Measurements from ENCODE around the gene PRKAR2A.
"Not testable (repeated sequence)": the region's sequence is repeated elsewhere in the genome, so short reads cannot be mapped to it uniquely, and the experiment has no call there.

The PRKAR2A gene

DNA sequence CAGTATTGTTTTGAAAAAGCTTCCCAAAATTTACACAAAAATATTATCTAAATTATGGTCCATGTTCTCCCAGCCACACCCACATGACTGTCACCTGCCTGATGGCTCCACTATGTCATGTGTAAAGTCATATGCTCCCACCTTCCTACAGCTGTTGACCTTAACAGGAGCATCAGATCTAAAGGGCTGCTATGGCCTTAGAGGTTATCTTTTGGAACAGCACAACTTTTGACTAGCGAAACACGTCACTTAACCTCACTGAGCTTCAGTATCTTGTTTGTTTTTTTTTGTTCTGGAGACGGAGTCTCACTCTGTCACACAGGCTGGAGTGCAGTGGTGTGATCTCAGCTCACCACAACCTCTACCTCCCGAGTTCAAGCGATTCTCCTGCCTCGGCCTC lies 64.4 kb downstream of the PRKAR2A start:
- CTCF ChIA-PET: interaction anchor here (0.5 kb wide), 1 partner anchor 665 kb away, joined by 4 read pairs; no protein-coding TSS in a partner anchor
- TF ChIP-seq ZBTB17 (tag by site-specific recombination; IDR thresholded peaks at IDR 0.05) (no peak), ZFP41 (tag by site-specific recombination; IDR thresholded peaks at IDR 0.05; ENCODE audit: borderline replicate concordance) (no peak), ZNF529 (tag by site-specific recombination; IDR thresholded peaks at IDR 0.05; ENCODE audit: insufficient replicate concordance) (no peak), ZFHX2 (tag by site-specific recombination; conservative IDR thresholded peaks at IDR 0.05) (no peak), ZFP3 (tag by site-specific recombination; IDR thresholded peaks at IDR 0.05; ENCODE audit: low read depth) (no peak), ZNF76 (tag by site-specific recombination; IDR thresholded peaks at IDR 0.05; ENCODE audit: borderline replicate concordance, low read depth) (no peak)
- Histone ChIP-seq H3K27ac (ENCODE audit: extremely low read depth, low read depth, low read length) (no peak overlapping the region), H3K4me1 (ENCODE audit: control insufficient read depth, insufficient read depth, low read length) (no peaks in the 10 kb centered on the region), H3K36me3 (ENCODE audit: control insufficient read depth in 2 of 2, insufficient read depth in 1 of 2, low read length in 2 of 2) (no peaks in the 10 kb centered on the region; a peak in 1 of 3 replicates), H3K9me3 (ENCODE audit: control insufficient read depth, insufficient read depth, low read depth, low read length) (no peaks in the 10 kb centered on the region), H3K4me3 (ENCODE audit: low read depth, low read length) (no peak overlapping the region)
- POLR2A ChIA-PET: interaction anchor here (0.6 kb wide), 1 partner anchor 92 kb away, joined by 3 read pairs; no protein-coding TSS in a partner anchor

- Histone ChIP-seq H3K36me3 (ENCODE audit: control insufficient read depth in 2 of 2, insufficient read depth in 1 of 2, low read length in 2 of 2) (no peaks in the 10 kb centered on the region; a peak in 1 of 3 replicates), H3K4me1 (ENCODE audit: control insufficient read depth, insufficient read depth, low read length) (no peaks in the 10 kb centered on the region), H3K4me3 (ENCODE audit: low read depth, low read length) (no peak overlapping the region), H3K27ac (ENCODE audit: extremely low read depth, low read depth, low read length) (no peak overlapping the region), H3K9me3 (ENCODE audit: control insufficient read depth, insufficient read depth, low read depth, low read length) (no peaks in the 10 kb centered on the region)
- ChIA-PET POLR2A (interaction anchor here (0.6 kb wide), 1 partner anchor 161 kb away, joined by 3 read pairs; no protein-coding TSS in a partner anchor), CTCF (no interaction called here)
- TF ChIP-seq YY1 (tag by site-specific recombination; IDR thresholded peaks at IDR 0.05) (no peak), ZNF701 (tag by site-specific recombination; IDR thresholded peaks at IDR 0.05) (no peak), ZNF776 (tag by site-specific recombination; IDR thresholded peaks at IDR 0.05; ENCODE audit: borderline replicate concordance) (no peak), ZNF513 (tag by site-specific recombination; IDR thresholded peaks at IDR 0.05) (no peak), ZNF292 (tag by site-specific recombination; IDR thresholded peaks at IDR 0.05; ENCODE audit: borderline replicate concordance, low read depth) (no peak), KLF8 (tag by site-specific recombination; IDR thresholded peaks at IDR 0.05) (no peak), ZNF664 (tag by site-specific recombination; IDR thresholded peaks at IDR 0.05) (no peak), SP3 (tag by site-specific recombination; IDR thresholded peaks at IDR 0.05) (no peak), TCF7L2 (IDR thresholded peaks at IDR 0.05; ENCODE audit: borderline replicate concordance, low read depth, low read length) (no peak), ZNF10 (tag by site-specific recombination; IDR thresholded peaks at IDR 0.05) (no peak), ZNF146 (tag by site-specific recombination; IDR thresholded peaks at IDR 0.05) (no peak)
- TF ChIP-seq, protein P1, sequence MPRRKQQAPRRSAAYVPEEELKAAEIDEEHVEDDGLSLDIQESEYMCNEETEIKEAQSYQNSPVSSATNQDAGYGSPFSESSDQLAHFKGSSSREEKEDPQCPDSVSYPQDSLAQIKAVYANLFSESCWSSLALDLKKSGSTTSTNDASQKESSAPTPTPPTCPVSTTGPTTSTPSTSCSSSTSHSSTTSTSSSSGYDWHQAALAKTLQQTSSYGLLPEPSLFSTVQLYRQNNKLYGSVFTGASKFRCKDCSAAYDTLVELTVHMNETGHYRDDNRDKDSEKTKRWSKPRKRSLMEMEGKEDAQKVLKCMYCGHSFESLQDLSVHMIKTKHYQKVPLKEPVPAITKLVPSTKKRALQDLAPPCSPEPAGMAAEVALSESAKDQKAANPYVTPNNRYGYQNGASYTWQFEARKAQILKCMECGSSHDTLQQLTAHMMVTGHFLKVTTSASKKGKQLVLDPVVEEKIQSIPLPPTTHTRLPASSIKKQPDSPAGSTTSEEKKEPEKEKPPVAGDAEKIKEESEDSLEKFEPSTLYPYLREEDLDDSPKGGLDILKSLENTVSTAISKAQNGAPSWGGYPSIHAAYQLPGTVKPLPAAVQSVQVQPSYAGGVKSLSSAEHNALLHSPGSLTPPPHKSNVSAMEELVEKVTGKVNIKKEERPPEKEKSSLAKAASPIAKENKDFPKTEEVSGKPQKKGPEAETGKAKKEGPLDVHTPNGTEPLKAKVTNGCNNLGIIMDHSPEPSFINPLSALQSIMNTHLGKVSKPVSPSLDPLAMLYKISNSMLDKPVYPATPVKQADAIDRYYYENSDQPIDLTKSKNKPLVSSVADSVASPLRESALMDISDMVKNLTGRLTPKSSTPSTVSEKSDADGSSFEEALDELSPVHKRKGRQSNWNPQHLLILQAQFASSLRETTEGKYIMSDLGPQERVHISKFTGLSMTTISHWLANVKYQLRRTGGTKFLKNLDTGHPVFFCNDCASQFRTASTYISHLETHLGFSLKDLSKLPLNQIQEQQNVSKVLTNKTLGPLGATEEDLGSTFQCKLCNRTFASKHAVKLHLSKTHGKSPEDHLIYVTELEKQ (tag by site-specific recombination; IDR thresholded peaks at IDR 0.05; ENCODE audit: borderline replicate concordance): no peak
Observed at GRCh38 chr3:48782046-48782445, 65.6 kb downstream of the PRKAR2A start.

DNA sequence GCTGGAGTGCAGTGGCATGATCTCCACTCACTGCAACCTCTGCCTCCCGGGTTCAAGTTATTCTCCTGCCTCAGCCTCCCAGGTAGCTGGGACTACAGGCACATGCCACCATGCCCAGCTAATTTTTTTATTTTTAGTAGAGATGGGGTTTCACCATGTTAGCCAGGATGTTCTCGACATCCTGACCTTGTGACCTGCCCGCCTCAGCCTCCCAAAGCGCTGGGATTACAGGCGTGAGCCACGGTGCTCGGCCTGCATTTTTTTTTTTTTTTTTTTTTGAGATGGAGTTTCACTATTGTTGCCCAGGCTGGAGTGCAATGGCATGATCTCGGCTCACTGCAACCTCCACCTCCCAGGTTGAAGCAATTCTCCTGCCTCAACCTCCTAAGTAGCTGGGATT lies 69.1 kb downstream of the PRKAR2A start:
- CTCF ChIA-PET; H3K4me1 ChIP-seq (ENCODE audit: control insufficient read depth, insufficient read depth, low read length); H3K27ac ChIP-seq (ENCODE audit: extremely low read depth, low read depth, low read length); H3K4me3 ChIP-seq (ENCODE audit: low read depth, low read length); H3K9me3 ChIP-seq (ENCODE audit: control insufficient read depth, insufficient read depth, low read depth, low read length); H3K36me3 ChIP-seq (ENCODE audit: control insufficient read depth in 2 of 2, insufficient read depth in 1 of 2, low read length in 2 of 2): not testable (repeated sequence)
- POLR2A ChIA-PET: interaction anchor here (0.6 kb wide), 1 partner anchor 68 kb away, joined by 3 read pairs; no protein-coding TSS in a partner anchor

All from HEK293 (cell line).